GM12801 (cell line): ENCODE data around the gene KBTBD2.

ENCODE experiments used
- CTCF ChIP-seq: IDR thresholded peaks from one replicate; pipeline ENCODE4 v1.5.1; 2011; ENCODE audit warnings: control low read depth; ENCODE audit not compliant: insufficient read length; ENCODE audit errors: extremely low read depth

Gene KBTBD2

GRCh38 chr7:32858648-32859047 is 32.9 kb downstream of the KBTBD2 start:
- no peak for TF ChIP-seq CTCF

GRCh38 chr7:32846630-32847225 is 44.8 kb downstream of the KBTBD2 start:
- TF ChIP-seq CTCF: peak; percentile 81
